ENCODE data around the gene AGO3.
"Not testable (repeated sequence)": the region's sequence is repeated elsewhere in the genome, so short reads cannot be mapped to it uniquely, and the experiment has no call there.

Gene AGO3

DNA sequence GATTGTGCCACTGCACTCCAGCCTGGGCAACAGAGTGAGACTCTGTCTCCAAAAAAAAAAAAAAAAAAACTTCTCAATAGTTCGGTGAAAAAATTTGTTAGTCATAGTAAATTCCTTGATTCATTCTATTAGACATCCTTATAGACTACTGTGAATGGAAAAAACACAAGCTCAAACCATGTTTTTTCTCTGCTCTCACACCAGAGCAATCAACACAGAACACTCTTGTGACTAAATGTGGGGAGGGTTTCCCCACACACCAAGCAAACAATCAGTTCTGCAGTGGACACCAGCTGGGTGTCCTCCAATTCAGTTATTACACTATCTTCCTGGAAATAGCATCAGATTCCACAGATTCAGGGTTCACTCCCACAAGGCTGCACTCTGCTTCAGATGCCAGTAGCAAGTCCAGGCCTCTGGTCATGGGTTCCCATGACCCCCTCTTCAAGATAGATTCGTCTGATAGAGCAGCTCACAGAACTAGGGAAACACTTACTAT lies 83.9 kb downstream of the AGO3 start:
- no peak for DNase-seq

- DNase-seq: no peak
Observed at GRCh38 chr1:36016686-36017085, 85.8 kb downstream of the AGO3 start.

DNA sequence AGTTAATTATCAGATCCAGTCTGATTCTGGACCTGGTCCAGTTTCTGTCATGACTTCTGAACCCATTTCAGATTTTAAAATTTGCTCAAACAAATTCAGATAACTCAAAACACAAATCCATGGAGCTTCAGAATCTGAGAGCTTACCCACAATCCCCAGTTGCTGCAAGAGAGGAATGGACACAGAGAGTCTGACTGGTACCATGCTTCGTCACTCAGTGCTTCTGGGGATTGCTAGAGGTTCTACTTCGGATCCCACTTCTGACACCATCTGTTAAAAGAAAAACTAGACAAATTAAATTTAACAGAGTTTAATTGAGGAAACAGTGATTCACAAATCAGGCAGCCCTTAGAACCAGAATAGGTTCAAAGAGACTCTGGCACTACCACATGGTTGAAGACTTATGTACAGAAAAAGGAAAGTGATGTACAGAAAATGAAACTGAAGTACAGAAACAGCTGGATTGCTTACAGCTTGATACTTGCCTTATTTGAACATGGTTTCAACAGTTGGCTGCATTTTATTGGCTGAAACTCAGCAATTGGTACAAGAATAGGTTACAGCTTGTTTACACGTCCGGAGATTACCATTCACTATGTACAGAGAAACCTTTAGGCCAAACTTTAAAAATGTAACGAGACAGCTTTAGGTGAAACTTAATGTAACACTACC lies 92.3 kb downstream of the AGO3 start:
- no peak for DNase-seq

DNA sequence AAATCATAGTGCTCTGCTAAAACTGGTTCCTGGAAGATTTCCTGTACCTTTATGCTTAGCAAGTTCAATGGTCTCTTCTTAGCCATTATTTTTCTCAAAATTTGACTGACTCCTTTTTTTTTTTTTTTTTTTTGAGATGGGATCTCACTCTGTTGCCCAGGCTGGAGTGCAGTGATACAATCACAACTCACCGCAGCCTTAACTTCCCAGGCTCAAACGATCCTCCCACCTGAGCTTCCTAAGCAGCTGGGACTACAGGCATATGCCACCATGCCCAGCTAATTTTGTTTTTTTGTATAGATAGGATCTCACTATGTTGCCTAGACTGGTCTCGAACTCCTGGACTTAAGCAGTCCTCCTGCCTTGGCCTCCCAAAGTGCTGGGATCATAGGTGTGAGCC lies 93.1 kb downstream of the AGO3 start:
- not testable (repeated sequence) for DNase-seq

DNA sequence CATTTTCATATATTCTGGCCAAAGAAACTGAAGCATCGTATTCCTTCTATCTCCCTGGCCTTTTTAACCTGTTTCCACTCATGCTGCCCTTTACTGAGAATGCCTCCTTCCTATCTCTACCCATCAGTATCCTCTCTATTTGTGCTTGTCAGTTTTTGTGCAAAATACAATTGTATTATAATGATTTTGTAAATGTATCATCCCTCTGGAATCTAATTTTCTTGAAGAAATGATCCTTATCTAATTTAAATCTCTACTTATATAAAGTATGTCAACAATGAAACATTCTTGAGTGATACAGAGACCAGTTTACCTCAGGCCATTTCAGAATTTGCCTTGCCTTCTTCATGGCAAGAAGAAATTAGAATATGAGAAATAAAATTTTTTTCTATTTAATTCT lies 93.9 kb downstream of the AGO3 start:
- DNase-seq: no peak

DNA sequence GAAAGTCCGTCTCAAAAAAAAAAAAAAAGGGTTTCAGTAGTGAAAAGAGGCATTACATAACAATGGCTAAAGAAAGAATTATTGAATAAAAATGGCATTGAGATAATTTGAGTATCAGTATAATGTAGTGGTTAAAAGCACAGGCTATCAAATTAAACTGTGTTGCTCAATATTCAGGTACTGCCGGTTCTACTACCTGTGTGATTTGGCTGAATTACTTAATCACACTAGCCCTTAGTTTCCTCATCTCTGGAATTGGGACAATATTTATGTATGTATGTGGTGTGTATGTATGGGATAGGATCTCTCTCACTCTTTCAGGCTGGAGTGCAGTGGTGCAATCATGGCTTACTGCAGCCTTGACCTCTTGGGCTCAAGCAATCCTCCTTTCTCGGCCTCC lies 96.9 kb downstream of the AGO3 start:
- no peak for DNase-seq

DNA sequence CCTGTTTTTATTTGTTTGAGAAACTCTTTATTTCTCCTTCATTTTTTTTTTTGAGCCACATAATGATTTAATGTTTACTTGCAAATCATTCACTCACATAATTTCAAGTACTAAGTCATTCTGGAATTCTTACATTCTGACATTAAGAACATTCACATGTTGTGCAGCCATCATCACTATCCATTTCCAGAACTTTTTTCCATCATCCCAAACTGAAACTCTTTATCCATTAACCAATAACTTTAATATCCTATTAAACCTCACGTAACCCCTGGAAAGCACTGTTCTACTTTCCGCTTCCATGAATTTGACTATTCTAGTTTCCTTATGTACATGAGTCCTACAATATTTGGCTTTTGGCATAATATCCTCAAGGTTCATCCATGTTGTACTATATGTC lies 100.5 kb downstream of the AGO3 start:
- DNase-seq: no peak

DNA sequence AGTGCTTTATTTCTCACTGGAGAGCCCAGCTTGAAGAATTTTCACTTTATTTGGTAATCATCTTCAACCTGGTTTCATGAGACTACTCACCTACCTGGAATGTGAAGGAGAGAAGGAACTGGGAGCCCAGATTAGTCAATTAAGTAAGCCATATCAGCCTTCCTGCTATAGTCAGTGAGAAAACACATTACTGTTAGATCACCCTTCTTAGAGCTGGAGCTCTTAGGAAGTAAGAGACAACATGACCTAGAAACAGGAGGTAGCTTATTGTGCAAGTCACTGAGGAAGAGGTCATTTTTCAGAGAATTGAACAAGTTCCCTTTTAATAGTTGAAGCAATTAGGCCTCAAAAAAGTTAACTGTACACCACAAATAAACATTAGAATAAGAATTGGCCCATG lies 103.8 kb downstream of the AGO3 start:
- no peak for DNase-seq

GRCh38 chr1:36035154-36035553 lies 104.2 kb downstream of the AGO3 start:
- no peak for DNase-seq

GRCh38 chr1:36040238-36040637 lies 109.3 kb downstream of the AGO3 start:
- DNase-seq: no peak

- DNase-seq: no peak
Observed at GRCh38 chr1:36051821-36052220, 120.9 kb downstream of the AGO3 start.

GRCh38 chr1:36053978-36054377 lies 123.1 kb downstream of the AGO3 start:
- DNase-seq: no peak

- DNase-seq: no peak
Observed at GRCh38 chr1:36055706-36056105, 124.8 kb downstream of the AGO3 start.

DNA sequence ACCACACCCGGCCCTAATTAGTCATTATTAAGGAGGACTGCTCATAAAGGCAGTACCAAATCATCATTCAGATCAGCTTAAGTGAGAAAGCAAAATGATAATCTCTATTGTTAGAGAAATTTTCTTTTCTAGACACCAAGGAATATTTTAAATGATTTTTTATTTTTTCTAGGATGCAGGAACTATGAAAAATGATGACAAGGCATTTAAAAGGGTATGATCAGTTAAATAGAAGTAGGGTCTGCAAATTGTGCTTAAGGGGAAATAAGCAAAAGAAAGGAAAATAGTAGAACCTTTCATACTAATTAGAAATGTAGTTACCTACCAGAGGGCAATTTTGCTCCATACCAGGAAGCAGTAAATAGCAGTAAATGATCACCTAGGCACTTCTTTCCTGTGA lies 131.4 kb downstream of the AGO3 start:
- DNase-seq: no peak

DNA sequence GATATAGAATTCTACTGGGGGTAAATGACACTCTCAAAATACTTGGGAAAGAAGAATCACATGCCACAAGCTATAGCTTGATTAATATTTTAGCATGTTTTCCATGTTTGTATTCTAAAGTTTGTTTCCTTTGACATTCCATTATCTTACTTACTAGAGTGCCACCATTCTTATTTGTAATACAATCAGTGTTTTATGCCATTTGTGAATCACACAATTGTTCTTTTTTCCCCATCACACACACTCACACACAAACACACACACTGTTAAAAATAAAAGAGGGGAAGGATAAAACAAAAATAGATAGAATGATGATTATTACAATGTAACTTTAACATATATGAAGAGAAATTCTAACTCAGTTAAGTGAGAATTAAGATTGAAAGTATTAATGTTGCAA lies 137.0 kb downstream of the AGO3 start:
- no peak for DNase-seq

DNA sequence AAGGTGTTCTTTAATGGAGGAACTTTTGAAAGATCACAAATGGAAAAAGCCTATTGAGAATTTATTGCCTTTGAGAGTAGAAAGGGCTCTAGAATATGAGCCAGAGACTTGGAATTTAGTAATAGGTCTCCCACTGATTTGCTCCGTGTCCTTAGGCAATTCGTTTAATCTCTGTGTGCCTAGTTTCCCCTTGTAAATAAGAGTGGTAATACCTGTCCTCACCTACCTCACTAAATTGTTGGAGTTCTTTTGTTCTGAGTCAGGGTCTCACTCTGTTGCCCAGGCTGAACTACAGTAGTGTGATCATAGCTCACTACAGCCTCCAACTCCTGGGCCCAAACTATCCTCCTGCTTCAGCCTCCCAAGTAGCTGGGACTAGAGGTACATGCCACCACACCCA lies 138.0 kb downstream of the AGO3 start:
- DNase-seq: no peak

- DNase-seq: no peak
Observed at GRCh38 chr1:36070349-36070748, 139.4 kb downstream of the AGO3 start.

GRCh38 chr1:36076979-36077573 lies 146.2 kb downstream of the AGO3 start:
- no peak for DNase-seq

- DNase-seq: no peak
Observed at GRCh38 chr1:36080236-36080635, 149.3 kb downstream of the AGO3 start.

- no peak for DNase-seq
Observed at GRCh38 chr1:36080801-36081200, 149.9 kb downstream of the AGO3 start.

- DNase-seq: no peak
Observed at GRCh38 chr1:36081926-36082485, 151.1 kb downstream of the AGO3 start.

- no peak for DNase-seq
Observed at GRCh38 chr1:36083219-36083618, 152.3 kb downstream of the AGO3 start.

DNA sequence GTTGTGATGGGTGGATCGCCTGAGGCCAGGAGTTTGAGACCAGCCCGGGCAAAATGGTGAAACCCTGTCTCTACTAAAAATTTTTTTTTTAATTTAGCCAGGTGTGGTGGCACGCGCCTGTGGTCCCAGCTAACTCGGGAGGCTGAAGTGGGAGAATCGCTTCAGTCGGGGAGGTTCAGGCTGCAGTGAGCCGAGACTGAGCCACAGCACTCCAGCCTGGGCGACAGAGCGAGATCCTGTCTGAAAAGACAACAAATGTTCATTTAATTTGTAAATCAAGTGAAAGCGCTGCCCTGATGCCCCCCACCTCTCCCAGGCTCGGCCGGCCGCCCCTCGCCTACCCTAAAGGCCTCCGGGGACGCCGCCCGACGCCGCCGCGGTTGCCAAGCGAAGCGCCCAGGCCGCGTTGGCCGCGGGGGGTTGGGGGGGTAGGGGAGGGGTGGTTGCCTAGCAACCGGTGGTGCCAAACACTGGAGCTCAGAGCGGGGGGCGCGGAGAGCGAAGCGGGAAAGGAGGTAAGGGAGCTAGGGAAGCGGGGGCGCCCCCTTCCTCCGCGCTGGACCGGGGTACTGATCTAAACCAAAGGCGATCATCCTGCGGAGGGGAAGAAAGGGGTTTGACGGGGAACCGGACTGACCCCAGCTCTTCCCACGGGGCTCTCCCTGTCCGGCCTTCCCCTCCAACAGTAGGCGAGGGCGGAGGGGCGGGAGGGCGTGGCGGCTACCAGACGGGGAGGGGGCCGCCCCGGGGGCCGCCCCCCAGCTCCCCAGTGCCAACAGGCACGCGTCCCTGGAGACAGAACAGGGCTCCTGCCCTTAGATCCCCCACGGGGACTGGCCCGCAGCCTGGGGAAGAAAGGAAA lies 153.0 kb downstream of the AGO3 start, which contains the start of gene TEKT2:
TSS of gene TEKT2 (plus strand) at position 460 of the 862 bp plus-strand sequence. CDS start 828 bp downstream, outside the sequence.
- DNase-seq: no peak

All from NCI-H1417 treated with DMSO at 0.1 percent for 48 hours (cell line).